Measurements from ENCODE around the gene ZNF385A.
A peak's percentile ranks its signal among the peaks of the same experiment; 100 is the strongest.
"Not testable (repeated sequence)": the region's sequence is repeated elsewhere in the genome, so short reads cannot be mapped to it uniquely, and the experiment has no call there.

The ZNF385A gene

DNA sequence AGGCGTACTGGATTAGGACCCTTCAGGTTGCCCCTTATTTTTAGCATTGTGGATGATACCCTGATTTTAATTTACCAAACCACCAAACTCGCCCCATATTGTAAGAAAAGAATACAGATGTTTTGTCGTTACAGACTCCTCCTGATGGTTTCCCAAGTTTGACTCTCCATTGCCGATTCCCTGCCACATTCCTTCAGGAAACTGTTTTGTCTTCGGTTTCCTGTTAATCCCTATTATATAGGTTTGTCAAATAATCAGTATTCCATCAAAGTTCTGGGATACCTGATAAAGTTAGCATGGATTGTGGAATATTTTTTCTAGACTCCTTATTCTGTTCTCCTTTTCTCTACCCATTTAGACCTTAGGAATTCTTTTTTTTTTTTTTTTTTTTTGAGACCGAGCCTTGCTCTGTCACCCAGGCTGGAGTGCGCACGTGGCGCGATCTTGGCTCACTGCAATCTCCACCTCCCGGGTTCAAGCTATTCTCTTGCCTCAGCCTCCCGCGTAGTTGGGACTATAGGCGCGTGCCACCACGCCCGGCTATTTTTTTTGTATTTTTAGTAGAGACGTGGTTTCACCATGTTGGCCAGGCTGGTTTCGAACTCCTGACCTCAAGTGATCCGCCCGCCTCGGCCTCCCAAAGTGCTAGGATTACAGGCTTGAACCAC lies 59.0 kb downstream of the ZNF385A start:
- DNase-seq (ENCODE audit: low read depth in 2 of 2): not testable (repeated sequence)

GRCh38 chr12:54324617-54325441 lies 59.7 kb downstream of the ZNF385A start, which contains the start of gene COPZ1:
Gene COPZ1, plus strand, starts transcription at chr12:54325131. Its CDS starts 33 bp downstream, at chr12:54325164.
- DNase-seq (ENCODE audit: low read depth in 2 of 2): peak; percentile 81 to 90

DNA sequence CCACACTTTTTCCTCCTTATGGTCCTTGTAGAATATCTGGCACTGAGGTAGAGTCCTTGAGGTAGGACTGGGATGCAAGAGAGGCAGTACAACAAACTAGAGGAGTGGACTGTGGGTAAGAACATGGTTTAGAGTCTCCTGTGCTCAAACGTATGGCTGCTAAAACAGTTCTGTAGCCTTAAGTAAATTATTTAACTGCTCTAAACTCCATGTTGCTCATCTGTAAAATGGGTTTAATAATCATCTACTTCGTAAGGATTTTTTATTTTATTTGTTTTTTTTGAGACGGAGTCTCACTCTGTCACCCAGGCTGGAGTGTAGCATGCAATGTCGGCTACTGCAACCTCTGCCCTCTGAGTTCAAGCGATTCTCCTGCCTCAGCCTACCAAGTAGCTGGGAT lies 63.2 kb downstream of the ZNF385A start:
- no peak for DNase-seq (ENCODE audit: low read depth in 2 of 2)
